HG03097 (cell line): Measurements from ENCODE around the gene FBXL7.

Experiments used
- ATAC-seq: cut with Tn5 transposase; IDR thresholded peaks from one replicate; pipeline ENCODE4 v1.9.1; 2021; ENCODE audit not compliant: unreplicated experiment, low FRiP score

Gene FBXL7

GRCh38 chr5:15694696-15695214, 194.8 kb downstream of the FBXL7 start:
- no peak for ATAC-seq

GRCh38 chr5:15695215-15695731, 195.3 kb downstream of the FBXL7 start:
- no peak for ATAC-seq

GRCh38 chr5:15700373-15700772, 200.4 kb downstream of the FBXL7 start:
- no peak for ATAC-seq

- no peak for ATAC-seq
Observed at GRCh38 chr5:15702102-15702501, 202.1 kb downstream of the FBXL7 start.

- no peak for ATAC-seq
Observed at GRCh38 chr5:15703901-15704300, 203.9 kb downstream of the FBXL7 start.

GRCh38 chr5:15704397-15704947, 204.5 kb downstream of the FBXL7 start:
- no peak for ATAC-seq

GRCh38 chr5:15707631-15708030, 207.7 kb downstream of the FBXL7 start:
- no peak for ATAC-seq

- ATAC-seq, result no peak
Observed at GRCh38 chr5:15711892-15712291, 211.9 kb downstream of the FBXL7 start.

GRCh38 chr5:15715535-15715934, 215.6 kb downstream of the FBXL7 start:
- ATAC-seq, result no peak

- no peak for ATAC-seq
Observed at GRCh38 chr5:15715967-15716366, 216.0 kb downstream of the FBXL7 start.

- no peak for ATAC-seq
Observed at GRCh38 chr5:15717001-15717400, 217.0 kb downstream of the FBXL7 start.

GRCh38 chr5:15718421-15719179, 218.6 kb downstream of the FBXL7 start:
- no peak for ATAC-seq

- ATAC-seq, result no peak
Observed at GRCh38 chr5:15719784-15720183, 219.8 kb downstream of the FBXL7 start.

- ATAC-seq, result no peak
Observed at GRCh38 chr5:15720515-15720914, 220.5 kb downstream of the FBXL7 start.

- no peak for ATAC-seq
Observed at GRCh38 chr5:15722305-15722704, 222.3 kb downstream of the FBXL7 start.

GRCh38 chr5:15727375-15727774, 227.4 kb downstream of the FBXL7 start:
- ATAC-seq, result no peak

- no peak for ATAC-seq
Observed at GRCh38 chr5:15728811-15729210, 228.8 kb downstream of the FBXL7 start.

- ATAC-seq, result no peak
Observed at GRCh38 chr5:15731699-15732098, 231.7 kb downstream of the FBXL7 start.

- no peak for ATAC-seq
Observed at GRCh38 chr5:15734058-15734457, 234.1 kb downstream of the FBXL7 start.

GRCh38 chr5:15737036-15737821, 237.2 kb downstream of the FBXL7 start:
- no peak for ATAC-seq
